Testis (tissue), 3 donors: ENCODE results near the gene FUT3. TPM values are rescaled to one million over a fixed set of nuclear protein-coding genes. Genes with fewer than 3 reads are reported as not detected.

Experiments
- DNase-seq: peaks from one replicate; pipeline ENCODE4 v3.0.0-alpha.2; 2019
- H3K27ac ChIP-seq, 2 donors: fragments of 200-600 bp; sonication (generic); one replicate each; pipeline ENCODE4 v1.5.1; 2019
- H3K27me3 ChIP-seq: fragments of 200-600 bp; sonication (generic); one replicate; pipeline ENCODE4 v1.5.1; 2019
- H3K36me3 ChIP-seq: fragments of 200-600 bp; sonication (generic); one replicate; pipeline ENCODE4 v1.5.1; 2017; ENCODE audit warnings: low read depth; ENCODE audit errors: missing control alignments
- H3K4me1 ChIP-seq: fragments of 200-600 bp; sonication (generic); one replicate; pipeline ENCODE4 v1.5.1; 2019
- H3K4me3 ChIP-seq, 2 donors: fragments of 200-600 bp; sonication (generic); one replicate each; pipeline ENCODE4 v1.5.1; 2017 to 2019
- H3K9me3 ChIP-seq: fragments of 200-600 bp; sonication (generic); one replicate; pipeline ENCODE4 v1.5.1; 2017
- POLR2A ChIP-seq: fragments of 450-650 bp; IDR thresholded peaks from one replicate; pipeline ENCODE4 v1.6.1; 2017; ENCODE audit warnings: antibody characterized with exemption, mild to moderate bottlenecking, moderate library complexity
- whole genome bisulfite sequencing, 2 donors: methylation state at CpG; one replicate each; pipeline ENCODE4 v1.1.5; 2018; 5-methylcytosine and 5-hydroxymethylcytosine counted together
- intact Hi-C: fragments of 100-400 bp; cut with DNase I; formaldehyde crosslinking; loops from one replicate; pipeline ENCODE4 v1.15.1; 2023; ENCODE audit warnings: low total_unique reads
- polyA plus RNA-seq: library from polyadenylated mRNA; stranded (reverse); fragments of 350-450 nt; fragmentation: Illumina TruSeq; extraction: RNeasy Lipid Tissue Mini Kit (QIAGEN cat#74804); gene quantifications from one replicate; pipeline ENCODE4 v1.2.3, GENCODE V29; 2014; ENCODE audit warnings: low read depth, low replicate concordance; ENCODE audit not compliant: insufficient read depth
- total RNA-seq, 2 donors: library from RNA; depleted of rRNA; stranded (reverse); fragments of >200 nt; gene quantifications; one replicate each; pipeline ENCODE4 v1.2.3, GENCODE V29; 2016
- TF ChIP-seq, protein P1 (sequence below), 3 experiments: fragments of 450-650 bp in 2 of 3; fragments of 200-600 bp in 1 of 3; sonication (generic) in 1 of 3; IDR thresholded peaks; one replicate each; pipeline ENCODE4 v1.5.1; 2016 to 2019; ENCODE audit warnings: antibody characterized with exemption in 3 of 3, mild to moderate bottlenecking in 2 of 3, moderate library complexity in 1 of 3

The FUT3 gene
- total and polyA plus RNA-seq, 3 donors from 2014 or later: 1.1 to 4.4 (median 3.5) TPM

DNA sequence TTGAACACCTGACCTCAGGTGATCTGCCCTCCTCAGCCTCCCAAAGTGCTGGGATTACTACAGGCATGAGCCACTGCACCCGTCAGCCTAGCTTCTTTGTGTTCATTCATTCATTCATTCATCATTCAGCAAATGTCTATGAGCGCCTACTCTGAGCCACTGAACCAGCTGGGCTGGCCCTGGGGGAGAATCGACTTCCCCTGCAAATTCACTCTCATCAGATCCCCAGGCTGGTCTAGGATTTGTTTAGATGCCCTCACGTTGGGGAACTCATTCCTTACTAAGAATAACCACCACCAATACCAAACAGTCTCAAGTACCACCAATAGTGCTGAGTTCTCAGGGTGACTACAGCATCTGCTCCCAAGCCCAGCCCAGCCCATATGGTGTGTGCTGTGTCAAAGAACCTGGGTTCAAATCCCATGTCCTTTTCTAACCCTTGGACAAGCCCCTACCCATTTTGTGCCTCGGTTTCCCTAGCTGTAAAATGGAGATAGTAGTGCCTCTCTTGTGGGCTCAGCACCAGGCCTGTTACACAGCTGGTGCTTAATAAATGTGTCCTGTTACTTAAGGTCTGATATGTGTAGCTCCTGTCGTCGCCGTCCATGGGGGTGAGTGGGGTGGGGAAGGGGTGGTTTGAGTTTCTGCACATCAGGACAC is 29.6 kb downstream of the FUT3 start:
- Histone ChIP-seq H3K4me1 (no peaks in the 10 kb centered on the region), H3K27ac (no peak overlapping the region), H3K36me3 (no peaks in the 10 kb centered on the region), H3K4me3 (no peak overlapping the region), H3K27me3 (no peaks in the 10 kb centered on the region), H3K9me3 (no peaks in the 10 kb centered on the region)
- intact Hi-C loops: no loop called here
- no peak for DNase-seq
- no peak for TF ChIP-seq POLR2A
- TF ChIP-seq, protein P1, sequence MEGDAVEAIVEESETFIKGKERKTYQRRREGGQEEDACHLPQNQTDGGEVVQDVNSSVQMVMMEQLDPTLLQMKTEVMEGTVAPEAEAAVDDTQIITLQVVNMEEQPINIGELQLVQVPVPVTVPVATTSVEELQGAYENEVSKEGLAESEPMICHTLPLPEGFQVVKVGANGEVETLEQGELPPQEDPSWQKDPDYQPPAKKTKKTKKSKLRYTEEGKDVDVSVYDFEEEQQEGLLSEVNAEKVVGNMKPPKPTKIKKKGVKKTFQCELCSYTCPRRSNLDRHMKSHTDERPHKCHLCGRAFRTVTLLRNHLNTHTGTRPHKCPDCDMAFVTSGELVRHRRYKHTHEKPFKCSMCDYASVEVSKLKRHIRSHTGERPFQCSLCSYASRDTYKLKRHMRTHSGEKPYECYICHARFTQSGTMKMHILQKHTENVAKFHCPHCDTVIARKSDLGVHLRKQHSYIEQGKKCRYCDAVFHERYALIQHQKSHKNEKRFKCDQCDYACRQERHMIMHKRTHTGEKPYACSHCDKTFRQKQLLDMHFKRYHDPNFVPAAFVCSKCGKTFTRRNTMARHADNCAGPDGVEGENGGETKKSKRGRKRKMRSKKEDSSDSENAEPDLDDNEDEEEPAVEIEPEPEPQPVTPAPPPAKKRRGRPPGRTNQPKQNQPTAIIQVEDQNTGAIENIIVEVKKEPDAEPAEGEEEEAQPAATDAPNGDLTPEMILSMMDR (IDR thresholded peaks at IDR 0.05): no peak
- 47 to 68% methylated on average over 8 of the region's 8 CpGs for WGBS, 2 donors

- H3K9me3 ChIP-seq: no peaks in the 10 kb centered on the region
- no peaks in the 10 kb centered on the region for H3K4me1 ChIP-seq
- 55 to 59% methylated on average over 6 of the region's 6 CpGs for WGBS, 2 donors
- intact Hi-C loops: no loop called here
- no peak for DNase-seq
- TF ChIP-seq POLR2A: no peak
- TF ChIP-seq, protein P1 (IDR thresholded peaks at IDR 0.05): no peak
- H3K4me3 ChIP-seq: no peak overlapping the region
- H3K27ac ChIP-seq: no peak overlapping the region
- no peaks in the 10 kb centered on the region for H3K36me3 ChIP-seq
- no peaks in the 10 kb centered on the region for H3K27me3 ChIP-seq
Observed at GRCh38 chr19:5820785-5821184, 30.5 kb downstream of the FUT3 start.

DNA sequence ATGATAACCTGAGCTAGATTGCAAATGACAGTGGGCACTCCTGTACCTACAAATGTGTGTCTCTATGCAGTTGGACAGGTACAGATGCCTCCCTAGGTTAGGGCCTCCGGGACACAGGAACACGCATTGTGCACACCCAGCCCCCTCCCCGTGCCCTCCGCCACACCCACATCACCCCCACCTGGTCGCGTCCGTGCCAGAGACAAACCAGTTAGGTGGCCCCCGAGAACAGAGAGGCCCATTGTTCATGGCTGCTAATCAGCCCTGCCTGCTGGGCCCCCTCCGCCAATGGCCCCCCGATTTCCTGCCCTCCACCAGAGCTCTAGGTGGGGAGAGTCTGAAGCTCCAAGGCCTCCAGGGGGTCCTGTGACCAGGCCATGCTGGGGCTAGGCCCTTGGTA is 32.7 kb downstream of the FUT3 start:
- TF ChIP-seq POLR2A: no peak
- TF ChIP-seq, protein P1 (IDR thresholded peaks at IDR 0.05): no peak
- Histone ChIP-seq H3K4me1 (no peaks in the 10 kb centered on the region), H3K4me3 (no peak overlapping the region), H3K27ac (no peak overlapping the region), H3K27me3 (no peaks in the 10 kb centered on the region), H3K36me3 (no peaks in the 10 kb centered on the region), H3K9me3 (no peaks in the 10 kb centered on the region)
- whole genome bisulfite sequencing, 2 donors: 71 to 84% methylated on average over 10 of the region's 10 CpGs
- DNase-seq: no peak
- intact Hi-C loops: no loop called here

GRCh38 chr19:5817218-5817617 is 34.0 kb downstream of the FUT3 start:
- no peaks in the 10 kb centered on the region for H3K36me3 ChIP-seq
- H3K27ac ChIP-seq: no peak overlapping the region
- H3K4me3 ChIP-seq: no peak overlapping the region
- intact Hi-C loops: no loop called here
- no peak for DNase-seq
- H3K4me1 ChIP-seq: no peaks in the 10 kb centered on the region
- TF ChIP-seq, protein P1 (IDR thresholded peaks at IDR 0.05): no peak
- TF ChIP-seq POLR2A: no peak
- no peaks in the 10 kb centered on the region for H3K9me3 ChIP-seq
- 85 to 90% methylated on average over 2 of the region's 2 CpGs for WGBS, 2 donors
- H3K27me3 ChIP-seq: no peaks in the 10 kb centered on the region

GRCh38 chr19:5814852-5815246 is 36.4 kb downstream of the FUT3 start:
- no peaks in the 10 kb centered on the region for H3K27me3 ChIP-seq
- no peaks in the 10 kb centered on the region for H3K36me3 ChIP-seq
- H3K4me1 ChIP-seq: no peaks in the 10 kb centered on the region
- H3K27ac ChIP-seq: no peak overlapping the region
- no peak for TF ChIP-seq POLR2A
- TF ChIP-seq, protein P1 (IDR thresholded peaks at IDR 0.05): no peak
- H3K4me3 ChIP-seq: no peak overlapping the region
- no peaks in the 10 kb centered on the region for H3K9me3 ChIP-seq
- DNase-seq: no peak
- WGBS, 2 donors: 53 to 58% methylated on average over 11 of the region's 11 CpGs
- intact Hi-C loops: no loop called here
